ENCODE results near the gene CDH6.

GRCh38 chr5:31273161-31273560, 79.7 kb downstream of the CDH6 start:
- TF ChIP-seq CTCF (IDR thresholded peaks at IDR 0.05 in 2 of 3, conservative IDR thresholded peaks at IDR 0.05 in 1 of 3; ENCODE audit: borderline replicate concordance in 1 of 3, insufficient read depth in 1 of 3, low read depth in 2 of 3, low read length in 2 of 3) (no peak), EZH2 (IDR thresholded peaks at IDR 0.05) (no peak), RAD21 (IDR thresholded peaks at IDR 0.05; ENCODE audit: low read depth) (no peak), POLR2AphosphoS5 (IDR thresholded peaks at IDR 0.05; ENCODE audit: low read depth, low read length) (no peak), YY1 (IDR thresholded peaks at IDR 0.05; ENCODE audit: extremely low read depth, insufficient replicate concordance, low read depth, low read length) (no peak), MAX (IDR thresholded peaks at IDR 0.05) (no peak), POLR2A (IDR thresholded peaks at IDR 0.05; ENCODE audit: borderline replicate concordance, extremely low read depth, insufficient read depth, insufficient read length) (no peak), ATF3 (IDR thresholded peaks at IDR 0.05) (no peak), SIN3A (IDR thresholded peaks at IDR 0.05; ENCODE audit: low read depth) (no peak)
- TF ChIP-seq, protein P1, sequence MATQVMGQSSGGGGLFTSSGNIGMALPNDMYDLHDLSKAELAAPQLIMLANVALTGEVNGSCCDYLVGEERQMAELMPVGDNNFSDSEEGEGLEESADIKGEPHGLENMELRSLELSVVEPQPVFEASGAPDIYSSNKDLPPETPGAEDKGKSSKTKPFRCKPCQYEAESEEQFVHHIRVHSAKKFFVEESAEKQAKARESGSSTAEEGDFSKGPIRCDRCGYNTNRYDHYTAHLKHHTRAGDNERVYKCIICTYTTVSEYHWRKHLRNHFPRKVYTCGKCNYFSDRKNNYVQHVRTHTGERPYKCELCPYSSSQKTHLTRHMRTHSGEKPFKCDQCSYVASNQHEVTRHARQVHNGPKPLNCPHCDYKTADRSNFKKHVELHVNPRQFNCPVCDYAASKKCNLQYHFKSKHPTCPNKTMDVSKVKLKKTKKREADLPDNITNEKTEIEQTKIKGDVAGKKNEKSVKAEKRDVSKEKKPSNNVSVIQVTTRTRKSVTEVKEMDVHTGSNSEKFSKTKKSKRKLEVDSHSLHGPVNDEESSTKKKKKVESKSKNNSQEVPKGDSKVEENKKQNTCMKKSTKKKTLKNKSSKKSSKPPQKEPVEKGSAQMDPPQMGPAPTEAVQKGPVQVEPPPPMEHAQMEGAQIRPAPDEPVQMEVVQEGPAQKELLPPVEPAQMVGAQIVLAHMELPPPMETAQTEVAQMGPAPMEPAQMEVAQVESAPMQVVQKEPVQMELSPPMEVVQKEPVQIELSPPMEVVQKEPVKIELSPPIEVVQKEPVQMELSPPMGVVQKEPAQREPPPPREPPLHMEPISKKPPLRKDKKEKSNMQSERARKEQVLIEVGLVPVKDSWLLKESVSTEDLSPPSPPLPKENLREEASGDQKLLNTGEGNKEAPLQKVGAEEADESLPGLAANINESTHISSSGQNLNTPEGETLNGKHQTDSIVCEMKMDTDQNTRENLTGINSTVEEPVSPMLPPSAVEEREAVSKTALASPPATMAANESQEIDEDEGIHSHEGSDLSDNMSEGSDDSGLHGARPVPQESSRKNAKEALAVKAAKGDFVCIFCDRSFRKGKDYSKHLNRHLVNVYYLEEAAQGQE (IDR thresholded peaks at IDR 0.05; ENCODE audit: low read depth), result no peak
